ENCODE data around the gene FANCM.
A peak's percentile ranks its signal among the peaks of the same experiment; 100 is the strongest.

The FANCM gene, protein sequence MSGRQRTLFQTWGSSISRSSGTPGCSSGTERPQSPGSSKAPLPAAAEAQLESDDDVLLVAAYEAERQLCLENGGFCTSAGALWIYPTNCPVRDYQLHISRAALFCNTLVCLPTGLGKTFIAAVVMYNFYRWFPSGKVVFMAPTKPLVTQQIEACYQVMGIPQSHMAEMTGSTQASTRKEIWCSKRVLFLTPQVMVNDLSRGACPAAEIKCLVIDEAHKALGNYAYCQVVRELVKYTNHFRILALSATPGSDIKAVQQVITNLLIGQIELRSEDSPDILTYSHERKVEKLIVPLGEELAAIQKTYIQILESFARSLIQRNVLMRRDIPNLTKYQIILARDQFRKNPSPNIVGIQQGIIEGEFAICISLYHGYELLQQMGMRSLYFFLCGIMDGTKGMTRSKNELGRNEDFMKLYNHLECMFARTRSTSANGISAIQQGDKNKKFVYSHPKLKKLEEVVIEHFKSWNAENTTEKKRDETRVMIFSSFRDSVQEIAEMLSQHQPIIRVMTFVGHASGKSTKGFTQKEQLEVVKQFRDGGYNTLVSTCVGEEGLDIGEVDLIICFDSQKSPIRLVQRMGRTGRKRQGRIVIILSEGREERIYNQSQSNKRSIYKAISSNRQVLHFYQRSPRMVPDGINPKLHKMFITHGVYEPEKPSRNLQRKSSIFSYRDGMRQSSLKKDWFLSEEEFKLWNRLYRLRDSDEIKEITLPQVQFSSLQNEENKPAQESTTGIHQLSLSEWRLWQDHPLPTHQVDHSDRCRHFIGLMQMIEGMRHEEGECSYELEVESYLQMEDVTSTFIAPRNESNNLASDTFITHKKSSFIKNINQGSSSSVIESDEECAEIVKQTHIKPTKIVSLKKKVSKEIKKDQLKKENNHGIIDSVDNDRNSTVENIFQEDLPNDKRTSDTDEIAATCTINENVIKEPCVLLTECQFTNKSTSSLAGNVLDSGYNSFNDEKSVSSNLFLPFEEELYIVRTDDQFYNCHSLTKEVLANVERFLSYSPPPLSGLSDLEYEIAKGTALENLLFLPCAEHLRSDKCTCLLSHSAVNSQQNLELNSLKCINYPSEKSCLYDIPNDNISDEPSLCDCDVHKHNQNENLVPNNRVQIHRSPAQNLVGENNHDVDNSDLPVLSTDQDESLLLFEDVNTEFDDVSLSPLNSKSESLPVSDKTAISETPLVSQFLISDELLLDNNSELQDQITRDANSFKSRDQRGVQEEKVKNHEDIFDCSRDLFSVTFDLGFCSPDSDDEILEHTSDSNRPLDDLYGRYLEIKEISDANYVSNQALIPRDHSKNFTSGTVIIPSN (N-terminal part only)

DNA sequence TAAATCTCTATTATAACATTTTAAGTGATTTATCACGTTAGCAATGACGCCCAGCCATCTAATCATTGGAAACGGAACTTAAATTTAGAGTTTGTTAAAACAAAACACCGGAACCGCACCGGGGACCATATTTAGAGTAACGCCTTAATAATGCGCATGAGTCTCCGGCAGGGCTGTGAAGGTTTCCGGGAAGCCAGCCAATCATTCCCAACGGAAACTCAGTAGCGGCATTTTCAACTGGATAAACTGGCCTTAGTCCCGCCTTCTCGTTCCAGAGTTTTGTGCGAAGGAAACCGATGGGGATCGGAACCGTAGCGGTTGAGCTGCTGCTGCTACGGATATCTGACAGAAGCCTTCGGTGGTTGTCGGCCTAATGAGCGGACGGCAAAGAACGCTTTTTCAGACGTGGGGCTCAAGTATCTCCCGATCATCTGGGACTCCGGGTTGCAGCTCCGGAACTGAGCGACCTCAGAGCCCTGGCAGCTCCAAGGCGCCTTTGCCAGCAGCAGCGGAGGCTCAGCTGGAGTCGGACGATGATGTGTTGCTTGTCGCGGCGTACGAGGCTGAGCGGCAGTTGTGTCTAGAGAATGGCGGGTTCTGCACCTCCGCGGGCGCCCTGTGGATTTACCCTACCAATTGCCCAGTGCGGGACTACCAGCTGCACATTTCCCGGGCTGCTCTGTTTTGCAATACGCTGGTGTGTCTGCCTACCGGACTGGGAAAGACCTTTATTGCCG is at the start of gene FANCM:
Gene FANCM (plus strand): TSS at position 272 of the 737 bp plus-strand sequence. CDS start 102 bp downstream, at position 374.
- TF ChIP-seq, protein P1, sequence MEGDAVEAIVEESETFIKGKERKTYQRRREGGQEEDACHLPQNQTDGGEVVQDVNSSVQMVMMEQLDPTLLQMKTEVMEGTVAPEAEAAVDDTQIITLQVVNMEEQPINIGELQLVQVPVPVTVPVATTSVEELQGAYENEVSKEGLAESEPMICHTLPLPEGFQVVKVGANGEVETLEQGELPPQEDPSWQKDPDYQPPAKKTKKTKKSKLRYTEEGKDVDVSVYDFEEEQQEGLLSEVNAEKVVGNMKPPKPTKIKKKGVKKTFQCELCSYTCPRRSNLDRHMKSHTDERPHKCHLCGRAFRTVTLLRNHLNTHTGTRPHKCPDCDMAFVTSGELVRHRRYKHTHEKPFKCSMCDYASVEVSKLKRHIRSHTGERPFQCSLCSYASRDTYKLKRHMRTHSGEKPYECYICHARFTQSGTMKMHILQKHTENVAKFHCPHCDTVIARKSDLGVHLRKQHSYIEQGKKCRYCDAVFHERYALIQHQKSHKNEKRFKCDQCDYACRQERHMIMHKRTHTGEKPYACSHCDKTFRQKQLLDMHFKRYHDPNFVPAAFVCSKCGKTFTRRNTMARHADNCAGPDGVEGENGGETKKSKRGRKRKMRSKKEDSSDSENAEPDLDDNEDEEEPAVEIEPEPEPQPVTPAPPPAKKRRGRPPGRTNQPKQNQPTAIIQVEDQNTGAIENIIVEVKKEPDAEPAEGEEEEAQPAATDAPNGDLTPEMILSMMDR (conservative IDR thresholded peaks at IDR 0.05; ENCODE audit: low read depth, low read length), result no peak
- H3K4me3 ChIP-seq (ENCODE audit: low read length), result peak within 1 kb of the TSS; percentile 89
- peak; percentile 97 for DNase-seq (ENCODE audit: low read depth)

DNA sequence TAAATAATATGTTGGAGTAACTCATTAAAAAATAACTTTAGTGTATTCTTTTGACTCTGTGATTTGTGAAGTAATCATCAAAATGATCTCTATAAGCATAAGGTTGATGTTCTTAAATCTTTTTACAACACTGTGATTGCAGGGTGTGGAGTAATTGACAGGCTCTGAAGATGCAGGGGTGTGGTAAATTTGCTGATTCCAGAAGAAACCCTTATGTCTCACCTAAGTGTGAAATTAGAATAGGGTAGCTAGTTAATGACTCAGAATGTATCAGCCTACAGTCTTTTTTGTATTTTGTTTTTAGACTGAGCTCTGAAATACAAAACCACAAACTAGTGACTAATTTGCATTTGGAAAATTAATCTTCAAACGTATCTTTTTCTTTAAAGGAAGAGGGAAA is 45.9 kb upstream of the FANCM start:
- no peak for DNase-seq (ENCODE audit: low read depth)
- no peak overlapping the region for H3K4me3 ChIP-seq (ENCODE audit: low read length)
- TF ChIP-seq, protein P1 (conservative IDR thresholded peaks at IDR 0.05; ENCODE audit: low read depth, low read length), result no peak

DNA sequence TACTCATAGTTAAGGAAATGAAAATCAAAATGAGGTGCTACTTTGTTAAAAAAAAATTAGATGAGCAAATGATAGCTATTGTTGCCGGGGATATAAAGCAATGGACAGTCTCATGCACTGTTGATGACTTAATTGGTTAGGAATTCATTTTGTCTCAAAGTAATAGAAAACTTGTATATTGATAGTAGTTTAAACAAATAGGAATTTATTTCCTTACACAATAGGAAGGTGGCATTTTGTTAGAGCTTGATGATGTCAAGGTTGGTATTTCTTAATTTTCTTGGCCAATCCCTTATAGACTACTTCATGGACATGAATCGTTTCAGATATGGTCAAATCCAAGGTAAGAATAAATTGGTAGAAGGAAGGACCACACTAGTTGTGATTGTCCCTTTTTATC is 44.0 kb upstream of the FANCM start:
- no peak overlapping the region for H3K4me3 ChIP-seq (ENCODE audit: low read length)
- no peak for DNase-seq (ENCODE audit: low read depth)
- TF ChIP-seq, protein P1 (conservative IDR thresholded peaks at IDR 0.05; ENCODE audit: low read depth, low read length), result no peak

DNA sequence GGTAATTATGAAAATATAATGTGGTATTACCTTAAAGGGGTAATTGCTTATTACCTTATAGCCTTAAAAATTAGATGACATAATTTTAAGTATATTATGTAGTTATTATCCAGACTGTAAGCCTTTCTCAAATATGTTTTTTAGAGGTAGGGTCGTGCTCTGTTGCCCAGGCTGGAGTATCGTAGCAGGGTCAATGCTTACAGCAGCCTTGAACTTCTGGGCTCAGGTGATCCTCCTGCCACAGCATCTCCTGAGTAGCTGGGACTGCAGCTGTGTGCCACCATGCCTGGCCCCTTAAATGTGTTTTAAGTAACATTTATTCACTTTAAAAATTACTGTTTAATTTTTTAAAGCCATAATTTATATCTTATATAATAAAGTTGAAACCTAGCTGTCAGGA is 41.5 kb upstream of the FANCM start:
- H3K4me3 ChIP-seq (ENCODE audit: low read length), result no peak overlapping the region
- no peak for DNase-seq (ENCODE audit: low read depth)
- TF ChIP-seq, protein P1 (conservative IDR thresholded peaks at IDR 0.05; ENCODE audit: low read depth, low read length), result no peak

DNA sequence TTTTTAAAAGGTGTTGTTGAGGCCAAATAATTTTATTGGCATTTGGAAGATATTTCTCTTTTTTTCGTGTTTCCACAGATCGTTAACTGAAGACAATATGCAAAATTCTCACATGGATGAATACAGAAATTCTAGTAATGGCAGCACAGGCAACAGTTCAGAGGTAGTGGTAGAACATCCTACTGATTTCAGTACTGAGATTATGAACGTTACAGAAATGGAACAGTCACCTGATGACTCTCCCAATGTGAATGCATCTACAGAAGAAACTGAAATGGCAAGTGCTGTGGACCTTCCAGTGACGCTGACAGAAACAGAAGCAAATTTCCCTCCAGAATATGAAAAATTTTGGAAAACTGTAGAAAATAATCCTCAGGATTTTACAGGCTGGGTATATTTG is 40.6 kb upstream of the FANCM start:
- DNase-seq (ENCODE audit: low read depth), result no peak
- TF ChIP-seq, protein P1 (conservative IDR thresholded peaks at IDR 0.05; ENCODE audit: low read depth, low read length), result no peak

DNA sequence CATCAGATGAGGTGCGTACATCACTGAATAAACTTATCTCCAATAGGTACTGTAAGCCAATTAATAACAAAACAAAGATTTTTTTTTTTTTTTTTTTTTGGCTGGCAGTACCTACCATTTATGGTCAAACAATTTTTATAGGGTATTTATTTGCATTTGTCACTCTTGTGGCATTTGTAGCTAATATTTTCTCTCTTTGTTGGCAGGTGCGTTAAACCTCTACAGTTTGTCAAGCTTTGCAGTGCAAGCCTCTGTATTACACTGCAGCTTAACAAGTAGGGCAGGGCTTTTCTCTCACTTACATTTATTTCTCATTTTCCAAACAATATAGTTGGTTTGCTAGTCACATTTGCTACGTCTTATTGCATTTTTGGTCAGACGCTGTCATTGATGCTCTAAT is 39.5 kb upstream of the FANCM start:
- TF ChIP-seq, protein P1 (conservative IDR thresholded peaks at IDR 0.05; ENCODE audit: low read depth, low read length), result no peak
- no peak overlapping the region for H3K4me3 ChIP-seq (ENCODE audit: low read length)
- DNase-seq (ENCODE audit: low read depth), result no peak

More for the DNA sequence above, 40.6 kb upstream of the FANCM start:
- no peak overlapping the region for H3K4me3 ChIP-seq (ENCODE audit: low read length)

Data from retinal pigment epithelial cell (primary cell).